ENCODE measurements around the gene ALDH18A1. TPM values are rescaled to one million over a fixed set of nuclear protein-coding genes. Genes with fewer than 3 reads are reported as not detected.
A peak's percentile ranks its signal among the peaks of the same experiment; 100 is the strongest.

Gene ALDH18A1
- total RNA-seq, 1 donor from 2014 or later = 172 TPM

- H3K4me1 Mint-ChIP-seq = peaks cover 17% of the 10 kb centered on the region
- no peaks in the 10 kb centered on the region for H3K9me3 Mint-ChIP-seq
- no peak overlapping the region for H3K4me3 Mint-ChIP-seq
- no peaks in the 10 kb centered on the region for H3K36me3 Mint-ChIP-seq (ENCODE audit: low read depth)
- no peak for TF ChIP-seq CTCF (conservative IDR thresholded peaks at IDR 0.05)
- H3K27ac Mint-ChIP-seq (ENCODE audit: unreplicated experiment) = no peak overlapping the region
- DNase-seq (ENCODE audit: low read depth, low spot score) = no peak
- peaks cover 5% of the 10 kb centered on the region for H3K27me3 Mint-ChIP-seq (ENCODE audit: low read depth)
Measured at GRCh38 chr10:95565336-95565735, 91.2 kb downstream of the ALDH18A1 start.

GRCh38 chr10:95564291-95564690, 92.2 kb downstream of the ALDH18A1 start:
- H3K9me3 Mint-ChIP-seq = no peaks in the 10 kb centered on the region
- H3K4me3 Mint-ChIP-seq = no peak overlapping the region
- no peak overlapping the region for H3K27ac Mint-ChIP-seq (ENCODE audit: unreplicated experiment)
- no peaks in the 10 kb centered on the region for H3K36me3 Mint-ChIP-seq (ENCODE audit: low read depth)
- no peak for DNase-seq (ENCODE audit: low read depth, low spot score)
- TF ChIP-seq CTCF (conservative IDR thresholded peaks at IDR 0.05) = no peak
- peaks cover 16% of the 10 kb centered on the region for H3K27me3 Mint-ChIP-seq (ENCODE audit: low read depth)
- peaks cover 27% of the 10 kb centered on the region for H3K4me1 Mint-ChIP-seq

GRCh38 chr10:95562341-95562965, 94.1 kb downstream of the ALDH18A1 start:
- TF ChIP-seq CTCF (conservative IDR thresholded peaks at IDR 0.05) = no peak
- no peak for DNase-seq (ENCODE audit: low read depth, low spot score)
- Mint-ChIP-seq H3K27me3 (ENCODE audit: low read depth) (peaks cover 31% of the 10 kb centered on the region), H3K9me3 (no peaks in the 10 kb centered on the region), H3K36me3 (ENCODE audit: low read depth) (no peaks in the 10 kb centered on the region), H3K27ac (ENCODE audit: unreplicated experiment) (no peak overlapping the region), H3K4me1 (peaks cover 38% of the 10 kb centered on the region), H3K4me3 (peak overlapping the region; percentile 90)

- DNase-seq (ENCODE audit: low read depth, low spot score) = no peak
- Mint-ChIP-seq H3K4me1 (peaks cover 44% of the 10 kb centered on the region), H3K9me3 (no peaks in the 10 kb centered on the region), H3K4me3 (peak overlapping the region; percentile 90), H3K27me3 (ENCODE audit: low read depth) (peaks cover 31% of the 10 kb centered on the region), H3K36me3 (ENCODE audit: low read depth) (no peaks in the 10 kb centered on the region), H3K27ac (ENCODE audit: unreplicated experiment) (peak overlapping the region; percentile 88)
- TF ChIP-seq CTCF (conservative IDR thresholded peaks at IDR 0.05) = no peak
Measured at GRCh38 chr10:95561864-95562177, 94.7 kb downstream of the ALDH18A1 start.

- Mint-ChIP-seq H3K9me3 (no peaks in the 10 kb centered on the region), H3K27ac (ENCODE audit: unreplicated experiment) (peak within 1 kb of the TSS; percentile 91), H3K4me3 (peak within 1 kb of the TSS; percentile 96), H3K27me3 (ENCODE audit: low read depth) (peaks cover 31% of the 10 kb centered on the region), H3K4me1 (peaks cover 46% of the 10 kb centered on the region), H3K36me3 (ENCODE audit: low read depth) (no peaks in the 10 kb centered on the region)
- peak; percentile 88 for DNase-seq (ENCODE audit: low read depth, low spot score)
- TF ChIP-seq CTCF (conservative IDR thresholded peaks at IDR 0.05) = no peak
Measured at GRCh38 chr10:95561177-95561863, 95.2 kb downstream of the ALDH18A1 start, which contains the start of gene SORBS1. Gene SORBS1 (minus strand): TSS chr10:95561371. CDS start chr10:95441135, 120,236 bp downstream.
